ENCODE results near the gene SLC50A1.

SLC50A1 gene, protein sequence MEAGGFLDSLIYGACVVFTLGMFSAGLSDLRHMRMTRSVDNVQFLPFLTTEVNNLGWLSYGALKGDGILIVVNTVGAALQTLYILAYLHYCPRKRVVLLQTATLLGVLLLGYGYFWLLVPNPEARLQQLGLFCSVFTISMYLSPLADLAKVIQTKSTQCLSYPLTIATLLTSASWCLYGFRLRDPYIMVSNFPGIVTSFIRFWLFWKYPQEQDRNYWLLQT

DNA sequence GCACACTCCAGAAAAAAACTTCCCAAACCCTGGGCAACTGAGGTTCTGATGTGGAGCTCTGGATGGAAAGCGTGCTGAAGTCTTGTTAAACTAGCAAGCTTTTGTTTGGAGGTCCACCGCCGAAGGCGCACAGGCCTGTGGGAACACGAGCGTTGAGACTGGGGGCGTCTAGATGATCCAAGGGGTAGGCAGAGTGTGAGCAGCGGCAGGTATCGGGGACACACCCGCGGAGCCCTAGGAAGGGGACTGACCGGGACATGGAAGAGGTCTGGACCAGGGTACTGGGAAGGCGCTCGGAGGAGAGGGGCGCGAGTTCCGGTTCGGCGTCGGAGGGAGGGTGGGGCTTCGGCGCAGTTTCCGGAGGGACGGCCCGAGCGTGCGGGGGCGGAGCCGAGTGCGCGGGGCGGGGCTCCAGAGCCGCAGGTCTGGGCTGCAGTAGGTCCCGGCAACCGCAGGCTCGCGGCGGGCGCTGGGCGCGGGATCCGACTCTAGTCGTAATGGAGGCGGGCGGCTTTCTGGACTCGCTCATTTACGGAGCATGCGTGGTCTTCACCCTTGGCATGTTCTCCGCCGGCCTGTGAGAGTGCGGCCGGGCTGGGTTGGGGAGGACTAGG lies at the start of gene SLC50A1:
SLC50A1 (plus strand) TSS at position 438 of the 614 bp plus-strand sequence; CDS start at position 498, 60 bp downstream.
- DNase-seq, result peak; percentile 54 to 79

DNA sequence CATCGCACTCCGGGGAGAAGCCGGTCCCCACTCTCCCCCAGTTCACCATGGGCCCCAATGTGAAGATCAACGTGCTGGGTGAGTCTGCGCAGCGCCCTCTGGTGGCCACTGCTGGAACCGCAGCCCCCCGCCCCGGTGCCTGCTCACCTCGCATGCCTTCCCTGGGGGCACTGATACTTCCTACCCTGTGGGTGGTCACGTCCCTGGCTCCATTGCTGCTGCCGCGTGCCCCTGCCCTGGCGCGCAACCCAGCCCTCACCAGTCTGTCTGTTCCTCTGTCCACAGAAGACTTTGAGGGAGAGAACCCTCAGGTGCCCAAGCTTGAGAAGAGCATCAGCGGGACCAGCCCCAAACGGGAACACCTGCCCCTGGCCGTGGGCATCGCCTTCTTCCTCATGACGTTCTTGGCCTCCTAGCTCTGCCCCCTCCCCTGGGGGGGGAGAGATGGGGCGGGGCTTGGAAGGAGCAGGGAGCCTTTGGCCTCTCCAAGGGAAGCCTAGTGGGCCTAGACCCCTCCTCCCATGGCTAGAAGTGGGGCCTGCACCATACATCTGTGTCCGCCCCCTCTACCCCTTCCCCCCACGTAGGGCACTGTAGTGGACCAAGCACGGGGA lies 49.4 kb upstream of the SLC50A1 start:
- DNase-seq, result peak in 1 of 2 experiments; percentile 17

DNA sequence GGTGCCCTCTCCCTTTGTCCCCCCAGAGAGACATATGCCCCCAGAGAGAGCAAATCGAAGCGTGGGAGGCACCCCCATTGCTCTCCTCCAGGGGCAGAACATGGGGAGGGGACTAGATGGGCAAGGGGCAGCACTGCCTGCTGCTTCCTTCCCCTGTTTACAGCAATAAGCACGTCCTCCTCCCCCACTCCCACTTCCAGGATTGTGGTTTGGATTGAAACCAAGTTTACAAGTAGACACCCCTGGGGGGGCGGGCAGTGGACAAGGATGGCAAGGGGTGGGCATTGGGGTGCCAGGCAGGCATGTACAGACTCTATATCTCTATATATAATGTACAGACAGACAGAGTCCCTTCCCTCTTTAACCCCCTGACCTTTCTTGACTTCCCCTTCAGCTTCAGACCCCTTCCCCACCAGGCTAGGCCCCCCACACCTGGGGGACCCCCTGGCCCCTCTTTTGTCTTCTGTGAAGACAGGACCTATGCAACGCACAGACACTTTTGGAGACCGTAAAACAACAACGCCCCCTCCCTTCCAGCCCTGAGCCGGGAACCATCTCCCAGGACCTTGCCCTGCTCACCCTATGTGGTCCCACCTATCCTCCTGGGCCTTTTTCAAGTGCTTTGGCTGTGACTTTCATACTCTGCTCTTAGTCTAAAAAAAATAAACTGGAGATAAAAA lies 48.7 kb upstream of the SLC50A1 start:
- no peak for DNase-seq

DNA sequence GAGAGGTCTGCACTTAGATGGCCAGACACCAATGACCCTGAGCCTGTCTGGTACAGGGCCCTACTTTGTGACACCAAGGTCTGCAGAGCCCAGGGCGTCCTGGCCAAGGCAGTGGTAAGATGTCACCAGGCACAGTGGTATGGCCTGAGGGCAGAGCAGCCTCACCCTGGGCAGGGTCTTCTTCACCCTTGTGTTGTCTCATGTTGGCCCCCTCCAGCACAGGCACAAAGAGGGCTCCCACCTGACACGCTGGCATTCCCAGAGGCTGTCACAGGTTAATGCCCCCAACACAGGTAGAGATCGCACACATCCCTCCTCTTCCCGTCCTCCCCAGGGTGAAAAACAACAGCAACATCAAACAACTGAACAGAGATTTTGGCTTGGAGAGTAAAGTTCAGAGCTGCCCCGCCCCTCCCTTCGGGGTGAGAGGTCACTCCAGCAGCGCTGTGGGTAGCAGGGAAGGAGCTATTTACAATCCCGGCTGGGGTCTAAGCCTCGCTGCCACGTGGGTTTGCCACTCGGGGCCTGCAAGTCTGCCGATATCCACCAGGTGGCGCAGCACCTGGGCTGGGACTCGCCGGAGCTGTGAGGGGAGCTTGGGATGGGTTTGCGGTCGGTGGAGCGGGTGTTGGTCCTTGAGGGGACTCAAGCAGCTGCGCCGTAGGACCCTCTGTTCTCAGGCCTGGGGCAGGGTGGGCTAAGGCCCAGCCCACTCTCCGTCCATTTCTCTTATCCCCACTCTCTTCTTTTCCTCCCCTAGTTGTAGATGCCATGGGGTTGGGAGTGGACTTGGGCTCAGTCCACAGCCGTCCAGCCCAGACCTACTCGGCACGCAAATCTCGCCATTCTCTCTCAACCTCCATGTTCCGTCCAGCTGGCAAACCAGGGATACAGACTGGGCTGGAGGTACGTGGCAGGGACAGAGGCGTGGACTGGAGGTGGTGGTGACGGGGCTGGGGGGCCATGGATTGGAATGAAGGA lies 44.3 kb upstream of the SLC50A1 start:
- DNase-seq, result peak in 1 of 2 experiments; percentile 38

DNA sequence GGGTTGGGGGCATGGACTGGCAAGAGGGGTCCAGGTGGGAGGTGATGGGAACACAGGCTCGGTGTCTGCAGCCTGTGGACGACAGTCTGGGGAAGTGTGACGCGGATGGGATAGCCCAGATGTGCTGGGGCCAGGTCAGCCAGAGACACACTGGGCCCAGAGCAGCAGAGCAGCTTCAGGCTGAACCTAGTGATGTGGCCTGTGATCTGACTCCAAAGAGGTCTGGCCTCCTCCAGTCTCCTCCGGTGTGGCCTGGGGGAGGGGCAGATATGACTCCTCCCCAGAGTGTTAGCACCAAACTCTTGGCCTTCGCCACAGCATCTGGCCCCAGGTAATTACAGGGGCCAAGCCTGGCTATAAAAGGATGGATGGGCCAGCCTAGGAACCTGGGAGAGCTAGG lies 43.5 kb upstream of the SLC50A1 start:
- DNase-seq, result no peak

DNA sequence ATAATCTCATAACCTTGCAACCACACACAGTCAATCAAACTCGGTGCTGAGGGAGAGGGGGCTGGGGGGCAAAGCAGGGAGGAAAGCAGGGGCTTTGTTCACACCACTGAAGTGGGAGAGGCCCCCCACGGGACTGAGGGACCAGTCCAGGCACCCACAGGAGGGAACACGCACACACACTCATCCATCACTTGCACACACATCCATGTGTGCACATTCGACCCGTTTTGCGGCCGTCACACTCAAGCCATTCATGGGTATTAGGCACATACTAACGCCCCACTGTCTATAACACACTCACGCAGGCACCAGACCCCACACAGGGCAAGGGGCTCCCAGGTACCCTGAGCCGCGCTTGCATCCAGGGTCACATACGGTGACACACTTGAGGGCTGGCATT lies 43.0 kb upstream of the SLC50A1 start:
- no peak for DNase-seq

DNA sequence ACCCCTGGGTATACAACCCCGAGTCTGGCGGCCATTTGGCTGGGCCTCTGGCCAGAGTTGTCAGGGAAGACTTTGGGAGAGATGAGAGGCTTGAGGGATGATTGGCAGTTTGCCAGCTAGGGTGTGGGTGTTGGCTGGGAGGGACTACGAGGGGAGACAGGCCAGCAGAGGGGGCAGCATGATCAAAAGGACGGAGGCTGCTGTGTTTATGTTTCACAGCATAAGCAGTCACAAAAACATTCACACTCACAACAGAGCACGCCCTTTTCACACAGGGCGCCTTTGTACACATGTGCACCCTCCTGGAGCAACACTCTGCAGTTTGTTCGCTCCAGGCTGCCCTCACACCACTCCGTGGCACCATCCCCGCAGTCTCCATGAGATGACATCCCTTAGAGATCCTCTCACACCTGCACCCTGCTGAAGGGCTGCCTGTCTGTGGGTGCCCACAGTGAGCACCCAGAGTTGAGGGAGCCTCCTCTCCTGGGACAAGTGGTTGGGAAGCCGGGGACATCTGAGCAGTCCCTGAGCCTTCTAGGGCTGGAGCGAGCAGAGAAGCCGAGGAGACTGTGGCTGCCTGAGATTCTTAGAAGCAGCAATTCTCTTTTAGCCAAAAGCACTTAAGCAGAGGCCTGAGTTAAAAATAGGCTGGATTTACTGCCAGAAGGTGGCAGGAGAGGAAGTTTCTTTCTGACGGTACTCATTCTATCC lies 41.6 kb upstream of the SLC50A1 start:
- DNase-seq, result peak in 1 of 2 experiments; percentile 29

DNA sequence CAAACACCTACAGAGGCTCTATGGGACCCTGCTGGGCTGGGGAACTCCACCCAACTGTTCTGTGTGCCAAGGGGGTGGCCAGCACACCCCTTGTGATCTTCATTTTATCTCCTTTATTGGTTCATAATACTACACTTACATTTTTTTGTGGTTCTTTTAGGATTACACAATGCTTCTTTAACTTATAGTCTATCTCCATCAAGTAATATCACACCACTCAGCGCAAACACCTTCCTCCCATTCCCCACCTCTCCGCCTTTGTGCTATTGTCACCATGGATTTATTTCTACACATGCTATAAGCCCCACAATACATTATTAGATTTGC lies 41.1 kb upstream of the SLC50A1 start:
- DNase-seq, result no peak

DNA sequence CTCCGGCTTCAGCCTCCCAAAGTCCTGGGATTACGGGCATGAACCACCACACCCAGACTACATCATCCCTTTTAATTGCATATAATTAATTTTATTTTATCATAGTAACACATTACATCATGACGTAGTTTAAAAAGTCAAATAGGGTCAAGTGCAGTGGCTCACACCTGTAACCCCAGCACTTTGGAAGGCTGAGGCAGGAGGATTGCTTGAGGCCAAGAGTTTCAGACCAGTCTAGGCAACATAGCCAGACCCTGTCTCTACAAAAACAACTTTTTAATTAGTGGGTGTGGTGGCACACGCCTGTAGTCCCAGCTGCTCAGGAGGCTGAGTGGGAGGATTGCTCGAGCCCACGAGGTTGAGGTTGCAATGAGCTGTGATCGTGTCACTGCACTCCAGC lies 36.3 kb upstream of the SLC50A1 start:
- no peak for DNase-seq

DNA sequence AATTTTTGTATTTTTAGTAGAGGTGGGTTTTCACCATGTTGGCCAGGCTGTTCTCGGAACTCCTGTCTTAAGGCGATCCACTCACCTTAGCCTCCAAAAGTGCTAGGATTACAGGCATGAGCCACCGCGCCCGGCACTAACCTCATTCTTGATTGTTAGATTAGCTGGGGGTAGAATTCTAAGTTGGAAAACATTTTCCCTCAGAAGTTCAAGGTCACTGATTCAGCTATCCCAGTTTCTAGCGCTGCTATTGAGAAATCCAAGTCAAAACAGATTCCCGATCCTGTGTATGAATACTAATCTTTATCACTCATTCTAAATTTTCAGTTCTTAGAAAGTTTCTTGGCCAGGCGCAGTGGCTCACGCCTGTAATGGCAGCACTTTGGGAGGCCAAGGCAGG lies 32.3 kb upstream of the SLC50A1 start:
- DNase-seq, result no peak

DNA sequence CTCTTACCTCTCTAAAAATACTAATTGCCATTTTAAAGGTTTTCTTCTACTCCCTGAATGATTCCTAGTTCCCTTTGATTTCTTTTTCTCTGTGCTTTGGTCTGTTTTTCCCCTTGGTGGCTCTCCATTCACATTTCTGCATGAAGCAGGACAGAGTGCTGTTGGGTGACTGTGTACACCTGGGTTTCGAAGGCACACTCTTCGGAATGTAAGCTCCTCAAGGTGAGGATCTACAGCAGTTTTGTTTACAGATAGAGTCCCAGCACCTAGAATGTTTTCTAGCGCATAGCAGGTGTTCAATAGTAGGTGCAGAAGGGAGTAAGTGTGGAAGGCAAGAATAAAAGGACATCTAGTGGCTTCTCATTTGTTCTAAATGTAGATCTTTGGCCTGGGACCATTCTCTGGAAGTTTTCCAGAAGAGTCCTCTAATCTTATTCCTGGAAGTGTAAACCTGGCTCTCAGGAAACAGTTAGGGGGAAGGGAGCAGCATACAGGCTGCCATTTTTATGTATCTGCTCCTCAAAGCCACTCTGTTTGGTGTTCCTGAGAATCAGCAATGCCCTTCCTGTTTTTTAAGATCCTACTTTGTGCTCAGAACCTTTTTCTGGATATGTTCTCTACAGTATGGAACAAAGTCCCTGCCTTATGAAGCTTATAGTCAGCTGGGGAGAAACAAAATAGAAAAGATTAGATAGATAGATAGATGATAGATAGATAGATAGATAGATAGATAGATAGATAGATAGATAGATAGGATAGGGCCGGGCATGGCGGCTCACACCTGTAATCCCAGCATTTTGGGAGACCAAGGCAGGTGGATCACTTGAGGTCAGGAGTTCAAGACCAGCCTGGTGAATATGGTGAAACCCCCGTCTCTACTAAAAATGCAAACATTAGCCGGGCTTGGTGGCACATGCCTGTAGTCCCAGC lies 30.8 kb upstream of the SLC50A1 start:
- DNase-seq, result no peak

DNA sequence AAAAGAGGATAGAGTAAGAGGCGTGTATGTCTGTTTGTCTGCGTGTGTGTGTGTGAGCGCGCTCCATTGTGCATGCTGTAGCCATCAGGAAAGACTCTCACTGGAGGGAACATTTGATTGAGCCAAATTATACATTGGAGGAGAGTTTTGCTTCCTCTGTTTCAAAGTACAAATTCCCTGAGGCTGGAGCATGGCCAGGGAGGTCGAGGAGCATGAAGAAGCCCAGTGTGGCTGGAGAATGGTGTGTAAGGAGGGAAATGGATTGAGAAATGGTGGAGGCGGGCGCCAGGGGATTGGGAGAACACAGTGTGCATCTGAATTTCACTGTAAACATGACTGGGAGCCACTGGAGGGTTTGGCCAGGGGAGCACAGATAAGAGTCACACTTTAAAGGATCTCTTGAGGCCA lies 30.0 kb upstream of the SLC50A1 start:
- DNase-seq, result no peak

DNA sequence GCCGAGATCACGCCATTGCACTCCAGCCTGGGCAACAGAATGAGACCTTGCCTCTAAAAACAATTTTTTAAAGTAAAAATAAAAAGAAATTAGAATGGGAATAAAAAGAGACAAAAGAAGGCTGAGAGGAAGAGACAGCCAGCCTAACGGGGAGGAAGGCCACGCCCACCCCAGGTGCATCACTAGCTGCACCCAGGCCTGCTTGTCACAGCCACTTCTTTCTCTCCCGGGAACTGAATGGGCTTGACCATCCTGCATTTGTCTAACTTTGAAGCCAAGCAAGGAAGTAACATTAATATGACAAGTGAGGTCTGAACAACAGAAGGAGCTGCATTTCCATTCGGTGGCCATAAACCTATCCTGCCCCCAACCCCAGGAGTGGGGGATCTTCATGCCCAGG lies 28.8 kb upstream of the SLC50A1 start:
- DNase-seq, result no peak

DNA sequence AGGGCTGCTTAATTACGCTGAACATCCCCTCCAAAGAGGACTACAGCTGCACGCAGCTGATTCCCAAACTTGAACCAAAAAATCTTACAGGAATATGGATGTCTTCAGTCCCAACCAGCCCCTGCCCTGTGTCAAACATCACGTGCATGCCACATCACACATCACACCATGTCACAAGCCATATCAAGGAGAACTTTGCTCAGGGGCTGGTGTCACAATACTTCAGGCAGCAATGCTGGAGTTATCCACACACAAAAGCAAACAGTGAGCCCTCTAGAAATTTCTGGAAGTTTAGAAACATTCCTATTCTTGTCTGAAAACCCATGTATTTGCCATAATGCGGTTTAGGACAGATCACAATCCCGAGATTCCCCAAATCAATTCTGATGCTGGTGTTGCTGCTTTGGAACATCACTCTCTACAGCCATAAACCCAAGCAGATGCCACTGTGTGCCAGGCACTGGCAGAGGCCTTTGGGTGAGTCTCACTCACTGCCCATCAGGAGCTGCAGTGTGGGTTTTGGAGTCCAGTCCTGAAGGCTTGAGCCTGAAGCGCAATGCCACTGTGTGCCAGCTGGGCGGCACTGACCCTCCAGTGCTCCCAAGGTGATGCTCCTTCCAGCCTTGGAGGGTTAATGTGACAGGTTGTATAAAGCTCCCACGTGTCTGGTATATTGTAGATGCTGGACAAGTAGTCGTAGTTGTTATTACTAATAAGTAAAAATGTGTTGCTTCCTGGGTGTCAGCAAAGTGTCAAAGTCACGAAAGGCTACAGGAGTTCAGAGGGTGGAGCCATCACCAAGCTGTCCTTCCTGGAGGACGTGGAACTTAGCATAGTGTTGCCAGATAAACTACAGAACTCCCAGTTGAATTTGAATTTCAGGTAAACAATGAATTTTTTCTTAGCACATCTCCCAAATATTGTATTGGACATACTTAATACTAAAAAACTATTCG lies 28.1 kb upstream of the SLC50A1 start:
- no peak for DNase-seq

DNA sequence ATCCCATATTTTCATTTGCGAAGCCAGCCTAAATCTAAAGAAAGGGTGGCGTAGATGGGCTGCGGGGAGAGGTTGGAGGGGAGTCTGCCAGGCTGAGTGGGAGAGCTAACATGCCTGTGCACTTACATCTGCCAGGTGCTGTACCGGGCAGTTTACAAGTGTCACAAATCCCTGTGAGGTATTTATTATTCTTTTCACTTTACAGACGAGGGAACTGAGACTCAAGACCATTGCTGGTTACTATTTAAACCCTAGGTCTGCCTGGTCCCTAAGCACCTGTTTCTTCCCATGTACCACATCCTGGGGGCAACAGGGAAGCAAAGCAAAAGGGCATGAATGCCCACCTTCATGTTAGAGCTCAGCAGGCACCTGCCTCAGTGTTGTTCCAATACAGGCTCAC lies 27.4 kb upstream of the SLC50A1 start:
- no peak for DNase-seq

DNA sequence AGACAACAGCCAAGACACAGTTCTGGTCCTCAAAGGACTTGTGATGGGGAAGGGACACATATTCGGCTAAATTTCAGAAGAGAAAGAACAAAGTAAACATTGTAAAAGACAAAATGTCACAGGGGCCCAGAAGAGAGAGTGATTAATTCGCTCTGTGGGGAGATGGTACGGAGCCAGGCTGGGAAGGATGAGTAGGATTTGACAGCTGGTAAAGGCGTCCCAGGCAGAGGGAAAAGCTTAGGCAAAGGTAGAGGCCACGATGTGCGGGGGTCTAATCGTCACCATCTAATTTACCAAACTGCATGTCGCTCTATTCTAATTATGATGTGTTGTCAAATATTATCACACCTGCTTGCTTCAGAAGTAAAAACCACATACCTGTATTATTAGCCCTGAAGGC lies 25.3 kb upstream of the SLC50A1 start:
- no peak for DNase-seq

DNA sequence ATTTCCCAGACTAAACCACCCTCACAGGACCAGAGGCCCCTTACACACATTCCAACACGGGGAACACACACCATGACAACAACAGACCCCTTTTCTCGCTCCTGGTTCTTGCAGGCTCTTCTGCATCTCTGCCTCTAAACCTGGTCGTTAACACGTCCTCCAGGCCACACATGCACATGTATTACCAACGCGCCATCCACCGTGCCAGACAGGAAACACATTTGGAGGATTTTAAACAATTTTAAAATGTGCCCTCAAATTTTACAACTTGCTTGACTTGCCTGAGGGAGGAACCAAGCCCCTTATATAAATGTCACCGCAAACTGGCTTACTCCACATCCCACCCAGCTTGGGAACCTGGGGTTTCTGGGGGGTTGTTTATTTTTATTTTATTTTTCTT lies 24.8 kb upstream of the SLC50A1 start:
- no peak for DNase-seq

DNA sequence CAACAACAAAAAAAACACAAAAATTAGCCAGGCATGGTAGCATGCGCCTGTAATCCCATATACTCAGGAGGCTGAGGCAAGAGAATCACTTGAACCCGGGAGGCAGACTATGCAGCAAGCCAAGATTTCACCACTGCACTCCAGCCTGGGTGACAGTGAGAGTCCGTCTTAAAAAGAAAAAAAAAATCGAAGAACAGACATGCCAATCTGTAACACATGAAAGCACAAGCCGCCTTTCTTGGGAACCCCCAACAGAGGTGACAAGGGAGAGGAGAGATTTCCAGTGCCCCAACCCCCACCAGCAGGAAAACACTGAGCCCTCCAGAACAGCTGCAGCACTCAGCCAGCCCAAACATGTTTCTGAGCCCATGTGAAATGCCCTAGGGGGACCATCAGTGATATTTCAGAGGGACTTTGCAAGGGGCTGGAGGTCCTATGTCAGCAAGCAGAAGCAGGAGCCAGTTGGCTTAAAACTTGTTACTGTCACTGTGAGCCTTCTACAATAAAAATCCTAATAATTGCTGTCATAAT lies 22.1 kb upstream of the SLC50A1 start:
- DNase-seq, result no peak

DNA sequence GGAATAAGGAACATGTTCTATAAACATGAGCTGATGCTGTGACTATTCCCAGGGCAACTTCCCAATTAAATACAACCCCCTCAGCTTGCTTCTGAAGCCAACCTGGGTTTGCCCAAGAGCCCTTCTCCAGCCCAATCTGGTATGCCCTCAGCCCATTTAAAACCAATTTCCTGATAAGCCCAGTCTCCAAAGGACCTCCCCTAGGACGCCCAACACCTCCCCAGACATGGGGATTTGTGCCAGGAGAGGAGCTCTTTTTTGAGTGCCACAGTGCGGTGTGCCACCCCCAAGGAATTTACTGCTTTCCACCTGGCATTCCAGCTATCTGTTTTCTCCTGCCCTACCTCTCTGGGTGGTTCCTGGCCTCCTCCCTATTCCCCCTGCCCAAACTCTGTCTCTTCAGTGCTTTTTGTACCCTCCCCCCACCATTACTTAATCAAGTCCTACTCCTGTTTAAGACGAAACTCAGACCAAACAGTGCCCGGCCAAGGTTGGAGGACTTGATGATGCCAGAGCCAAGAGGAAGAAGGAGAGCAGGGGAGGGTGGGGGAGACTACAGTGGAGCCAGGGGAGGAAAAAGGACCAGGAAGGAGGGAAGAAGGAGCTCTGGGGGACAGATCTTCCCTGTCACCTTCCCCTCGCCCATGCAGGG lies 19.4 kb upstream of the SLC50A1 start:
- DNase-seq, result no peak
